GM19035 (cell line): ENCODE measurements around the gene PRR22.
"Not testable (repeated sequence)": the region's sequence is repeated elsewhere in the genome, so short reads cannot be mapped to it uniquely, and the experiment has no call there.

Experiments
- ATAC-seq: cut with Tn5 transposase; IDR thresholded peaks from one replicate; pipeline ENCODE4 v1.9.1; 2021; ENCODE audit not compliant: unreplicated experiment

Gene PRR22

DNA sequence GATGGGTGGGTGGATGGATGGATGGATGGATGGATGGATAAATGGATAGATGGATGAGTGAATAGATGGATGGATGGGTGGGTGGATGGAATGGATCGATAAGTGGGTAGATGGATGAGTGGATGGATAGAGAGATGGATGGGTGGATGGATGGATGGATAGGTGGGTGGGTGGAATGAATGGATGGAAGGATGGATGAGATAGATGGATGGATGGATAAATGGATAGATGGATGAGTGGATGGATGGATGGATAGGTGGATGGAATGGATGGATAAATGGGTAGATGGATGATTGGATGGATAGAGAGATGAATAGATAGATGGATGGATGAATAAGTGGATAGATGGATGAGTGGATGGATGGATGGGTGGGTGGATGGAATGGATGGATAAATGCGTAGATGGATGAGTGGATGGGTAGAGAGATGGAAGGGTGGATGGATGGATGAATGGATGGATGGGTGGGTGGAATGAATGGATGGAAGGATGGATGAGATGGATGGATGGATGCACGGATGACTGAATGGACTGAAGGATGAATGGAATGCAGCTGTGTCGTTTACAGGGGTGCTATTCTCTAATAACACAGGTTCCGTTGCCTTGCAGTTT, 21.8 kb downstream of the PRR22 start:
- ATAC-seq, result no peak

DNA sequence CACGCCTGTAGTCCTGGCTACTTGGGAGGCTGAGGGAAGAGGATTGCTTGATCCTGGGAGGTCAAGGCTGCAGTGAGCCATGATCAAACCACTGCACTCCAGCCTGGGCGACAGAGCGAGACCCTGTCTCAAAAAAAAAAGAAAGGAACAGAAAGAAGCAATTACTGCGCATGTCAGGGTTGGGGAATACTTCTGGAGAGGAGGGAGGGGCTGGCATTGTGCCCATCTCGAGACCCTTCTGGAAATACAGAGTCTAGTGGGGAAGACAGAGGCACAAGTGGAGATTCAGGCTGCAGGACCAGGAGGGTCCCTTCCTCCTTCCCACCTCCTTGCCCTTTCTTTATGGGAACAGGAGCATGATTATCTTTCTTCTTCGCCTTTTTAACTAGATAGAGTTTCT, 30.8 kb downstream of the PRR22 start:
- no peak for ATAC-seq

DNA sequence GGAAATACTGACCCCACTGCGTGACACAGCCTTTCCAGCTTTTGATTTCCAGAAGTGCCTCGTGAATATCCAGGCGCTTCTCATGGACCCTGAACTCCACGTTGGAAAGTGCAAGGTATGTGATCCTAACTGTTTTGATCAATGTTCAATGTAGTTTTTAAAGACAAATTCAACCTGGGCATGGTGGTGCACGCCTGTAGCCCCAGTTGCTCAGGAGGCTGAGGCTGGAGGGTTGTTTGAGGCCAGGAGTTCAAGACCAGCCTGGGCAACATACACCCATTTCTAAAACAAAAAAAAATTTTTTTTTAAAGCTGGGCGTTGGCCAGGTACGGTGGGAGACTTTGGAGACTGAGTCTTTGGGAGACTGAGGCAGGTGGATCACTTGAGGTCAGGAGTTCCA, 32.8 kb downstream of the PRR22 start:
- no peak for ATAC-seq

DNA sequence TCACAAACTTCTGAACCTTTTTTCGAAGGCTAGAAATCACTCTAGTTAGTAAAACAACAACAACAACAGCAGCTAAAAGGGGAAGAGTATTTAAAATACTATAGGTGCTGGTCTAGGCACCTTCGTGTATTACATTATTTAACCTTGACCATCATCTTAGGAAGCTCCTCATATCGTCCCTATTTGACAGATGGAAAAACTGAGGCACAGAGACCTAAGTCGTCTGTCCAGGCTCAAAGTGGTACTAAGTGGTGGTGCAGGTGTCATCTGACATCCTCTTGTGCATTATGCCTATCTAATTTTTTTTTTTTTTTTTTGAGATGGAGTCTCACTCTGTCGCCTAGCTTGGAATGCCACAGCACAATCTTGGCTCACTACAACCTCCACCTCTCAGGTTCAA, 35.0 kb downstream of the PRR22 start:
- ATAC-seq, result no peak

DNA sequence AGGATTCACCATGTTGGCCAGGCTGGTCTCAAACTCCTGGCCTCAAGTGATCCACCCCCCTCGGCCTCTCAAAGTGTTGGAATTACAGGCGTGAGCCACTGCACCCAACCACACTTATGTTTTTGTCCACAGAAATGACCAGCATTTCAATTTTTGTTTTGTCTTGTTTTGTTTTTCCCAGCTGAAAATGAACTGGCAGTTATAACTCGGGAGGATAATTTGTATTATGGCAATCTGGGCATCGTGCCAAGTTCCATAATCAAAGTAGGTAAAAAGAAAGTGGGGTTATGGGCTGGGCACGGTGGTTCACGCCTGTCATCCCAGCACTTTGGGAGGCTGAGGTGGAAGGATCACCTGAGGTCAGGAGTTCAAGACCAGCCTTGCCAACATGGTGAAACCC, 35.6 kb downstream of the PRR22 start:
- not testable (repeated sequence) for ATAC-seq

- ATAC-seq, result not testable (repeated sequence)
Measured at GRCh38 chr19:5744999-5745398, 39.5 kb downstream of the PRR22 start.

DNA sequence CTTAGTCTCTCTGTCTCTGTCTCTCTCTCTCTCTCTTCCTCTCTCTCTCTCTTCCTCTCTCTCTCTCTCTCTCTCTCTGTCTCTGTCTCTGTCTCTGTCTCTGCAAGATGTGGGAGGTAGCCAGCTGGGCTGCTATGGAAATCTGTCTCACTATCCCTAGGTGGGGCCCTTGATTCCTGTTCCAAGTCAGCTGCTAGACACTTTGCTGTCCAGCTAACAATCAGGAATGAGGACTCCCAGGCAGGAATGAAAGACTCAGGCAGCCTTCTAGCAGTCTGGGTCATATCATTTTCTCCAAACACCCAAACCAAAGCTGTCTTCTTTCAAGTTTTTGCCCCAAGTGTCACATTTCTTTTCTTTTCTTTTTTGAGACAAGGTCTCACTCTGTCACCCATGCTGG, 40.9 kb downstream of the PRR22 start:
- ATAC-seq, result no peak

- ATAC-seq, result no peak
Measured at GRCh38 chr19:5742051-5742450, 42.5 kb downstream of the PRR22 start.

DNA sequence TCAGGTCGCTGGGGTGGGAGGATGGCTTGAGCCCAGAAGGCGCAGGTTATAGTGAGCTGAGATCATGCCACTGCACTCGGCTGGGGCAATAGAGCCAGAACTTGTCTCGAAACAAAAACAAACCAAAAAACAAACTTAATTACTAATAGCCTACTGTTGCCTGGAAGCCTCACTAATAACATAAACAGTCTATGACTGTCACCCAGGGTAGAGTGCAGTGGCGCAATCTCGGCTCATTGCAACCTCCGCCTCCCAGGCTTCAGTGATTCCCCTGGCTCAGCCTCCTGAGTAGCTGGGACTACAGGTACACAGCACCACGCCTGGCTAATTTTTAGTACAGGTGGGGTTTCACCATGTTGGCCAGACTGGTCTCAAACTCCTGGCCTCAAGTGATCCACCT, 46.1 kb downstream of the PRR22 start:
- ATAC-seq, result no peak

- not testable (repeated sequence) for ATAC-seq
Measured at GRCh38 chr19:5733172-5733571, 51.4 kb downstream of the PRR22 start.
